ENCODE measurements around the gene CNTN5. TPM values are rescaled to one million over a fixed set of nuclear protein-coding genes. Genes with fewer than 3 reads are reported as not detected.

CNTN5 gene
- total RNA-seq, 4 donors from 2014 or later = not detected

DNA sequence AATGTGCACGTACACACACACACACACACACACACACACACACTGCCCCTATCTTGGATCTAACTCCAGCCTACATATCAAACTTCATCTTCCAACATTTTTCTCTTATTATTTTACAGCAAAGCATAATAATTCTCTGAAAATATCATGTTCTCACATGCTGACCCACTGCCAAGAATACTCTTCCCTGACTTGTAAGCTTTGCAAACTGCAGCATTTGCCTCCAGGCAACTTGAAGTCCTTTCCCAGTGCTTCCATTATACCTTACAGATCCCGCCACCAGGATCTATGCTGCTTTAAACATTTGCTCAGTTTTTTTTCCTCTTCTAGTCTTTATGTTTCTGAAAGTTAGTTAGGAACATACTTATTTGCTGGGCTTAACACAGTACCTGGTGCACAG lies 1183.0 kb downstream of the CNTN5 start:
- TF ChIP-seq, protein P1, sequence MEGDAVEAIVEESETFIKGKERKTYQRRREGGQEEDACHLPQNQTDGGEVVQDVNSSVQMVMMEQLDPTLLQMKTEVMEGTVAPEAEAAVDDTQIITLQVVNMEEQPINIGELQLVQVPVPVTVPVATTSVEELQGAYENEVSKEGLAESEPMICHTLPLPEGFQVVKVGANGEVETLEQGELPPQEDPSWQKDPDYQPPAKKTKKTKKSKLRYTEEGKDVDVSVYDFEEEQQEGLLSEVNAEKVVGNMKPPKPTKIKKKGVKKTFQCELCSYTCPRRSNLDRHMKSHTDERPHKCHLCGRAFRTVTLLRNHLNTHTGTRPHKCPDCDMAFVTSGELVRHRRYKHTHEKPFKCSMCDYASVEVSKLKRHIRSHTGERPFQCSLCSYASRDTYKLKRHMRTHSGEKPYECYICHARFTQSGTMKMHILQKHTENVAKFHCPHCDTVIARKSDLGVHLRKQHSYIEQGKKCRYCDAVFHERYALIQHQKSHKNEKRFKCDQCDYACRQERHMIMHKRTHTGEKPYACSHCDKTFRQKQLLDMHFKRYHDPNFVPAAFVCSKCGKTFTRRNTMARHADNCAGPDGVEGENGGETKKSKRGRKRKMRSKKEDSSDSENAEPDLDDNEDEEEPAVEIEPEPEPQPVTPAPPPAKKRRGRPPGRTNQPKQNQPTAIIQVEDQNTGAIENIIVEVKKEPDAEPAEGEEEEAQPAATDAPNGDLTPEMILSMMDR (IDR thresholded peaks at IDR 0.05; ENCODE audit: low read depth) = no peak

DNA sequence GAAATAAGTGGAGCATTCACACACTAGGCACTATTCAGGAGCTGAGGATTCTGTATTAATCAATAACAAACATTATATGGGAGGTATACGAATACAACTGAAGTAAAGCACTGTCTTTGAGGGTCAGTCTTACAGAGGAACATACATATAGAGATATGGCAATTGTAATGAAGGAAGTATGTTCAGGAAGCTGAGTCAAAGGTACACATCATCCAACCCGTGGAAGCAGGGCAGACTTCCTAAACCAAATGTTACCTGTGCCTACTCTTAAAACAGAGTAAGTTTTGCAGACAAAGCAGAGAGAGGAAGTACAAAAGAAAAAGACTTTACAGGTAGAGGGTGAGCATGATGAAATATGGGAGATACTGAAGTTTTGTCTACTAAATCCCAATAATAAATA lies 1185.2 kb downstream of the CNTN5 start:
- TF ChIP-seq, protein P1 (IDR thresholded peaks at IDR 0.05; ENCODE audit: low read depth) = no peak

DNA sequence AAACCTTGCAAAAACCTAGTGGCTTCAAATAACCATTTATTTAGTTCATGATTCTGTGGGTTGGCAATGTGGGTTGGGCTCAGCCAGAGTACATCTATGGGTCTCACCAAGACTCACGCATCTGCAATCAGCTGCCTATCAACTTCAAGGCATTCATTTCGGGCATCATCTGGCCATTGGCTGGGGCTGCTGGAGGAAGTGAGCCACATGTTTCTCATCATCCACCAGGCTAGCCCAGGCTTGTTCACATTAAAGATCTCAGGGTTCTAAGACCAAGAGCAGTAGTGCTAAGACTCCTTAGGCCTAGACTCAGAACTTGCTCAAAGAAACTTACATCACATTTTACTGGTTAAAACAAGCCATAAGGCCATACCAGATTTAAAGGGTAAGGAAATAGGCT lies 1187.5 kb downstream of the CNTN5 start:
- TF ChIP-seq, protein P1 (IDR thresholded peaks at IDR 0.05; ENCODE audit: low read depth) = no peak

DNA sequence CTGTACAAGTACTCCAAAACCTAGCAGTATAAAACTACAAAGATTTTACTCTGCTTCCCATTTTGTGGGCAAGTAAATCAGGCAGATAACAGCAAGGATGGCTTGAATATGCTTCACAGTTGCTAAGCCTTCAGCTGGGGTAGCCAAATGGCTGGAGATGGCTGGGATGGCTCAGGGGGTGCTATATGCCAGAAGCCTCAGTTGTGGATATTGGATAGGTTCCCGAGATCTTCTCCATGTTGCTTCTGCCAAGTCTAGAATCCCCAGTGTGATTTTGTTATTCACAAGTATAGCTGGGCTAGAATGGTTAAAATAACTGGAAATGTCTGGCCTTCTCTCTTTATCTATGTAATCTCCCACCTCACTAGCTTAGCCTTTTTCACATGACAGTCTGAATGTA lies 1194.0 kb downstream of the CNTN5 start:
- TF ChIP-seq, protein P1 (IDR thresholded peaks at IDR 0.05; ENCODE audit: low read depth) = no peak

DNA sequence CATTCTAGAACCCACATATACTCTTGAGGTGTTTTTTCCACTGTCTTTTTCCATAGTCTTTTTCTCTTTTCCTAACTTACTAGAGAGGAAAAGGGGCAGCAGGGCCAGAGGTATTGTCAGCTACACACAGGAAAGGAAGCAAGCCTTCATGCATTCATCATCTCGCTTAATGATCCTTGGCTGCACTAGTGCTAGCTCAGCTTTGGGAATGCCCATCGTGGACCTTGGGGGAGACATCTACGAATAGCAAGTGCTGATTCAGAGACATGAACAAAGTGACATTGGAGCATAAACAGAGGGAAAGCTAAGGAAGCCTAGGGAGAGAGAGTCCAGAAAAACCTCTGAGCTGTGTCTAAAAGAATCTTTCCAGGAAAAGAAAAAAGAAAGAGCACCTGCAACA lies 1200.1 kb downstream of the CNTN5 start:
- TF ChIP-seq, protein P1 (IDR thresholded peaks at IDR 0.05; ENCODE audit: low read depth) = no peak

DNA sequence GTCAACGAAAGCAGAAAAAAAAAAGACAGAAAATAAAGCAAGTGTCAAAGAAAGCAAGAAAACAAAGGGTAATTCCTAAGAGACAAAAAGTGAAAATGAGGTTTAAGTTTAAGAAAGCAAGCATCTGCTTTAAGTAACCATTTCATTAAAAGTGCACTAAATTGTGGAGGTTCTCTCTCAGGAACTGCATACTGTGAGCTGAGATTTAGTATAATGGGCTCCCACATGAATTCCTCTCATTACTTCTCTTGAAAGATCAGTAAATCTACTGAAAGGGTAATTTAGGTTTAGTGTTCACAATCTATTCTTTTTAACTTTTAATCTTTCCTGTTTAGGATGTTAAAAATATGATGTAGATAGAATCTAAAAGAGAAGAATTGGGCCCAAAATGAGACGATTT lies 1201.0 kb downstream of the CNTN5 start:
- TF ChIP-seq, protein P1 (IDR thresholded peaks at IDR 0.05; ENCODE audit: low read depth) = no peak

DNA sequence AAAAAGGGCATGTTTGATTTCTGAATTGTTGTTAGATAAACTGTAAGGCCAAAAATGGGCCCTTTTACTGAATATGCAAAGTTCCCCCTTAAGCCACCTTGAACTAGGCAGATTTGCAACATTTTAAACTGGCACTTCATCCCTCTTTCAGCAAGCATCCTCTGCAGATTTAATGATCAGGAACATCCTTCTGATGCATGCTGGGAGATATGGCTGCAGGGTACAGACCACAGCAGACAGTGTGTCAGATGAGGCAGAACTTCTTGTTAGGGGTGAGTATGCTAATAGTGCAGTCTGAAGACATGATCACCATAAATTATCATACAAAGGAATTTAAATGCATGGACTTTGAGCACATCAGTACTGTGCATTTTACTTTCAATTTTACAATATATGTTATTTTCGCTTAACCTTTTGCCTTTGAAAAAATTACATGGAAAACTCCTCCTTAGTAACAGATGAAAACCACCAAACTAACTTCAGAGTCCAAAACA lies 1203.8 kb downstream of the CNTN5 start:
- TF ChIP-seq, protein P1 (IDR thresholded peaks at IDR 0.05; ENCODE audit: low read depth) = no peak

Measured in subcutaneous adipose tissue (tissue), 4 donors.